LNCAP (cell line): ENCODE data around the gene MRAS.

Experiments used
- CTCF ChIP-seq: fragments of 450-650 bp; IDR thresholded peaks from 2 replicates; pipeline ENCODE4 v1.5.1; 2017; ENCODE audit warnings: mild to moderate bottlenecking

MRAS gene

GRCh38 chr3:138363322-138363721 is 14.9 kb downstream of the MRAS start:
- TF ChIP-seq CTCF = no peak

GRCh38 chr3:138364356-138365252 is 16.2 kb downstream of the MRAS start:
- no peak for TF ChIP-seq CTCF

DNA sequence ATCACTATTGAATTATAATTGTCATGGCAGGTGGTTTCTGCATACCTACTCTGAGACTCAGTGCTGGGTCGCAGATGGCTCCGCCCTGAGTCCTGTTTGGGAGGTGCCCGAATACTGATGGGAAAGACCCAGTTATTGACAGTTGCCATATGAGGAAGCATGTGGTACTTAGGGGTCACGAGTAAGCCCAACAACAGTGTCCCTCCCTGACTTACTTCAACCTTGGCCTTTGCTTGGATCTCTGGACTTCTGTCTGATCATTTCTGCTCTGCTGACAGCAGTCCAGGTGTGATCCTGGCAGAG is 16.8 kb downstream of the MRAS start:
- no peak for TF ChIP-seq CTCF

GRCh38 chr3:138366006-138366759 is 17.8 kb downstream of the MRAS start:
- no peak for TF ChIP-seq CTCF

GRCh38 chr3:138367326-138367850 is 19.0 kb downstream of the MRAS start:
- TF ChIP-seq CTCF = no peak

DNA sequence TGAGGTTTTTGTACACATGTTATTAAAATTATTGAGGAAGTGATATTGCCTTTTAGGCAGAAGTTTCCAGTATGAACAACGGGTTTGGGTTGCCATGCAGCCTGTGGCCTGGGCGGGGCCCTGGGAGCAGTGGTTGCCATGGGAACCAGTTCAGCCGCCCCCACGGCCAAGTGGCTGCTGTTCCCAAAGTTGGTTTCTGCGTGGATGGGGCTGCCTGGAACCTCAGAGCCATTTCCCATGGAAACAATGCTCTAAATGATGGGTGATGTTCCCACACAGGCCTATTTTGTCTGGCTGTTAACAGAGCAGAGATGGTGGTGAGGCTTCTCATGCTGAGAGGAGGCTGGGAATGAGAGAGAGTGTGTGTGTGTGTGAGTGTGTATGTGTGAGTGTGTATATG is 19.5 kb downstream of the MRAS start:
- TF ChIP-seq CTCF = no peak

DNA sequence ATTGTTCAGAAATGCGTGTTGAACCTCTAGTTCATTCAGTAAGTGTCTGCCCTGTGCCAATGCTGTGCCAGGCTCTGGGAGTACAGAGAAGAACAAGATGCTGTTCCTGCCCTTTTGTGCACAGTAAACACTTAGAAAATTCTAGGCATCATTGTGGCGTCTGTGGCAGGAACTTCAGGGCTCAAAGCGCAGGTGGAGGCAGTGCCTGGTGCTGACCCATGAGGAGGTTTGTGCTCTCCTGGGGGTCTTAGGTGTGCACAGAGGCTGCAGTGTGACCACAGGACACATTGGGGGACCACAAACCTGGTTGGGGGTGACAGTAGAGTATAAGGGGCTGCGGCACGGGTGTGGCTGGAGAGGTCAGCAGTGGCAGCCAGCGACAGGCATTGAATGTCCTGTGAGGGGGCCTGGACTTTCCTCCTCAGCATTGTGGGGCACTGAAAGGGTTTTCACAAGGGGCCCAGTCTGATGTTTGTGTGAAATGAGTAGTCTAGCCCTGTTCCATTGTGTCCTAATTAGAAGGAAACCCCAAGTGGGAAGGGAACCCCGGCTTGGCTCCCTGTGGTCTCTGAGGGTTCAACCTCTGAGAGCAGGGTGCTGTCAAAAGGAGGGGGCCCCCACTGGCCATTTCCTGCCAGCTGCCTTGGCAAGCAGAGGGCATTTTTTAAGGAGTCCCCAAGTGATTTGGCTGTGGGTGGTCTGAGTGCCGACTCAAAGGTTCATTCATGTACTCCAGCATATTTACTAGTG is 20.9 kb downstream of the MRAS start:
- no peak for TF ChIP-seq CTCF
